Naive B cell (primary cell): ENCODE data around the gene SUPT5H. TPM values are rescaled to one million over a fixed set of nuclear protein-coding genes. Genes with fewer than 3 reads are reported as not detected.

Source experiments
- ATAC-seq, 2 donors: fragments of 150-1000 bp; cut with Tn5 transposase; 2 replicates each; pipeline ENCODE4 v1.10.0; 2021; ENCODE audit warnings: low read depth in 2 of 2, mild to moderate bottlenecking in 2 of 2, moderate library complexity in 2 of 2
- DNase-seq: peaks from one replicate; pipeline ENCODE4 v3.0.0; 2022
- H3K27ac Mint-ChIP-seq, 6 donors: one replicate each; pipeline ENCODE4 v1.8.0; 2020 to 2022; ENCODE audit warnings: mild to moderate bottlenecking in 6 of 6, mixed read lengths in 6 of 6, moderate library complexity in 5 of 6, inconsistent platforms in 2 of 6
- H3K27me3 Mint-ChIP-seq, 3 donors: one replicate each; pipeline ENCODE4 v1.8.0; 2021 to 2022; ENCODE audit warnings: mixed read lengths in 3 of 3, mild to moderate bottlenecking in 1 of 3
- H3K36me3 Mint-ChIP-seq, 2 donors: one replicate each; pipeline ENCODE4 v1.8.0; 2020 to 2022; ENCODE audit warnings: mixed read lengths in 2 of 2, inconsistent platforms in 1 of 2, mild to moderate bottlenecking in 1 of 2
- H3K4me1 Mint-ChIP-seq, 3 donors: one replicate each; pipeline ENCODE4 v1.8.0; 2020 to 2022; ENCODE audit warnings: mixed read lengths in 3 of 3, inconsistent platforms in 1 of 3, mild to moderate bottlenecking in 1 of 3, moderate library complexity in 1 of 3
- H3K4me3 Mint-ChIP-seq, 8 donors: one replicate each; pipeline ENCODE4 v1.8.0; 2020 to 2022; ENCODE audit warnings: mild to moderate bottlenecking in 8 of 8, mixed read lengths in 8 of 8, moderate library complexity in 8 of 8, inconsistent platforms in 2 of 8
- H3K9me3 Mint-ChIP-seq, 7 donors: one replicate each; pipeline ENCODE4 v1.8.0; 2020 to 2022; ENCODE audit warnings: mixed read lengths in 7 of 7, mild to moderate bottlenecking in 5 of 7, inconsistent platforms in 2 of 7, moderate library complexity in 1 of 7
- polyA plus RNA-seq, 6 donors: library from polyadenylated mRNA; unstranded; fragments of 300-500 nt; fragmentation: Illumina TruSeq; gene quantifications; one replicate each; pipeline ENCODE4 v1.2.3, GENCODE V29; 2021; ENCODE audit warnings: low read depth in 6 of 6

The SUPT5H gene
- polyA plus RNA-seq, 6 donors from 2014 or later = 48.1 to 119 (median 81.6) TPM

- Mint-ChIP-seq H3K9me3 (peaks cover 0 to 2% (median 1%) of the 10 kb centered on the region in 7 donors), H3K36me3 (peaks cover 13 to 18% of the 10 kb centered on the region in 2 donors), H3K27ac (peak overlapping the region; percentile 98 to 100 (median 100)), H3K27me3 (peaks cover 0 to 7% (median 0%) of the 10 kb centered on the region in 3 donors), H3K4me3 (peak overlapping the region; percentile 83 to 99 (median 96)), H3K4me1 (peaks cover 41 to 68% (median 49%) of the 10 kb centered on the region in 3 donors)
- ATAC-seq (peak; percentile 28 to 31), DNase-seq (peak; percentile 93)
Observed at GRCh38 chr19:39411832-39412099, 33.6 kb upstream of the SUPT5H start.

DNA sequence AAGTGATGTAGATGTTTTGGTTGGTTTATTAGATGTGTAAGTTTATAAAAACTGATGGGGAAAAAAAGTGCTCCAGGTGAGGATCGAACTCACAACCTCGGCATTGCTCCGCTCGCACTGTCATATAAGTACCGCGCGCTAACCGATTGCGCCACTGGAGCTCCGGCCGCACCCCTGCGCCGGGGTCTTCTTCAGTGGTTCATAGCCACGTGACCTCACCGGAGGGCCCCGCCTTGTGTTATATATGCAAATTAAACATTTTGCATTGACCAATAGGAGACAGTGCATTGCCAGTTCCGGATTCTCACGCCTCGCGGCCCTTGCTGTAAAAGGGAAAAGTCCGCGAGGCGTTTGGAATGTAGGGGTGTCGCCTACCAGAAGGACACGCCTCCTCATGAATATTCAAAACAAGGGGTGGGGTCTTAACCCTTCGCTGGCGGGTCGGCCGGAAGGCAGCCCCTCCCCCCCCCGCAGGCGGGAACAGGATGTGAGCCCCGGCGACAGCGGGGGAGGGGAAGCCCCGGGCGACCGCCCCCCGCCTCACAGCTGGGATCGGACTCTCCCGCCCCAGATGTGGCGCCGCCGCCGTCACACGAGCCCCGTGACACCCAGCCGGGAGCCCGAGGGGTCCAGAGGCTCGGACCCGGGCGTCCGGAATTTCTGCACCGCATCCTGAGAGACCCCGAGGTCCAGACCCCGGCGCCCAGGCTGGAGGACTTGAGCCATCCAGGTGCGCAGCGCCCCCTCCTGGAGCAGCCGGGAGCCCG lies 33.1 kb upstream of the SUPT5H start, which contains the start of gene PLEKHG2:
TSS of gene PLEKHG2 (plus strand) at position 570 of the 767 bp plus-strand sequence. CDS start 1,418 bp downstream, outside the sequence.
- peak within 1 kb of the TSS; percentile 83 to 99 (median 96) for H3K4me3 Mint-ChIP-seq
- ATAC-seq (peak; percentile 56 to 58), DNase-seq (peak; percentile 98)
- peaks cover 8 to 18% of the 10 kb centered on the region in 2 donors for H3K36me3 Mint-ChIP-seq
- peaks cover 0 to 2% (median 1%) of the 10 kb centered on the region in 7 donors for H3K9me3 Mint-ChIP-seq
- H3K27ac Mint-ChIP-seq = peak within 1 kb of the TSS; percentile 98 to 100 (median 100)
- H3K4me1 Mint-ChIP-seq = peaks cover 41 to 63% (median 51%) of the 10 kb centered on the region in 3 donors
- peaks cover 0 to 7% (median 0%) of the 10 kb centered on the region in 3 donors for H3K27me3 Mint-ChIP-seq

- Mint-ChIP-seq H3K27ac (peak overlapping the region; percentile 68 to 100 (median 99)), H3K4me1 (peaks cover 43 to 60% (median 54%) of the 10 kb centered on the region in 3 donors), H3K36me3 (peaks cover 7 to 14% of the 10 kb centered on the region in 2 donors), H3K27me3 (peaks cover 0 to 7% (median 0%) of the 10 kb centered on the region in 3 donors), H3K9me3 (peaks cover 0 to 2% (median 1%) of the 10 kb centered on the region in 7 donors), H3K4me3 (peak overlapping the region; percentile 83 to 99 (median 96))
- DNase-seq = no peak
- ATAC-seq = no peak
Observed at GRCh38 chr19:39412867-39413271, 32.5 kb upstream of the SUPT5H start.

DNA sequence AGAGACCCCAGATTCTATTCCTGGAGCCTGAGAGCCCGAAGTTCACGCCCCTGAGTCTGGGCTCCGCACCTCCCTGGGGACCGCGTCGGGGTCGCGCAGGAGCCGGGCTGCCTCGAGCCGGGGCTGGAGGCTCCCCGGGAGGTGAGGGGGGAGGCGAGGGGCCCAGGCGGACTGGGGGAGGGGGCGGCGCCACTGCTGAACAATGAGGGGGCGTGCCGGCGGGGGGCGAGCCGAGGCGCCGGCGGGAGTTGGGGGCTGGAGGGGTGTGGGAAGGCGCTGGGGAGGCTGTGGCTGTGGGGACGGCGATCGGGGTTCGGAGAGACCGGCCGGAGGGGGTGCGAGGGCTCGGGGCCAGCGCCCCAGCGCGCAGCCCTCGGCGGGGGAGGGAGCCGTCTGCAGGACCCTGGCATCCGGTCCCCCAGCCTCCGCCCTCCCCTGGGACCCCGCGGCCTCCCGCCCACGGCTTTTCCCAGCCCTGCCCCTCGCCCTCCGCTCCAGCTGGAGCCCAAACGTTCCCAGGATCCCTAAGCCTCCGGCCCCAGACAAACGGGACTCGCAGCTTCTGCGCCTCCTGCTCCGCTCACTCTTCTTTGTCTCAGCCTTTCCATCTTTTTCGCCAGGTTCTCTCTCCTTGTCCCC lies 32.0 kb upstream of the SUPT5H start:
- no peak for ATAC-seq
- H3K27ac Mint-ChIP-seq = peak overlapping the region; percentile 85 to 100 (median 98)
- no peak for DNase-seq
- peak overlapping the region; percentile 83 to 99 (median 96) for H3K4me3 Mint-ChIP-seq
- peaks cover 0 to 2% (median 1%) of the 10 kb centered on the region in 7 donors for H3K9me3 Mint-ChIP-seq
- H3K4me1 Mint-ChIP-seq = peaks cover 41 to 54% (median 51%) of the 10 kb centered on the region in 3 donors
- H3K36me3 Mint-ChIP-seq = peaks cover 7 to 8% of the 10 kb centered on the region in 2 donors
- H3K27me3 Mint-ChIP-seq = peaks cover 0 to 7% (median 0%) of the 10 kb centered on the region in 3 donors

GRCh38 chr19:39413911-39414608 lies 31.3 kb upstream of the SUPT5H start:
- H3K4me3 Mint-ChIP-seq = peak overlapping the region; percentile 79 to 98 (median 90)
- DNase-seq = no peak
- ATAC-seq = no peak
- peak overlapping the region; percentile 85 to 98 (median 94) for H3K27ac Mint-ChIP-seq
- H3K4me1 Mint-ChIP-seq = peaks cover 35 to 48% (median 44%) of the 10 kb centered on the region in 3 donors
- peaks cover 0 to 2% (median 0%) of the 10 kb centered on the region in 7 donors for H3K9me3 Mint-ChIP-seq
- H3K27me3 Mint-ChIP-seq = peaks cover 0 to 7% (median 0%) of the 10 kb centered on the region in 3 donors
- peaks cover under 1 to 2% of the 10 kb centered on the region in 2 donors for H3K36me3 Mint-ChIP-seq

GRCh38 chr19:39415111-39416046 lies 30.0 kb upstream of the SUPT5H start:
- no peak for DNase-seq
- Mint-ChIP-seq H3K27ac (peak overlapping the region in 3 of 6 donors; percentile 2 to 98 (median 80)), H3K9me3 (peaks cover 0 to 2% (median 0%) of the 10 kb centered on the region in 7 donors), H3K27me3 (peaks cover 0 to 7% (median 0%) of the 10 kb centered on the region in 3 donors), H3K4me1 (peaks cover 32 to 41% (median 36%) of the 10 kb centered on the region in 3 donors), H3K4me3 (peak overlapping the region in 4 of 8 donors; percentile 60 to 69 (median 64)), H3K36me3 (no peaks in the 10 kb centered on the region)
- ATAC-seq = no peak

DNA sequence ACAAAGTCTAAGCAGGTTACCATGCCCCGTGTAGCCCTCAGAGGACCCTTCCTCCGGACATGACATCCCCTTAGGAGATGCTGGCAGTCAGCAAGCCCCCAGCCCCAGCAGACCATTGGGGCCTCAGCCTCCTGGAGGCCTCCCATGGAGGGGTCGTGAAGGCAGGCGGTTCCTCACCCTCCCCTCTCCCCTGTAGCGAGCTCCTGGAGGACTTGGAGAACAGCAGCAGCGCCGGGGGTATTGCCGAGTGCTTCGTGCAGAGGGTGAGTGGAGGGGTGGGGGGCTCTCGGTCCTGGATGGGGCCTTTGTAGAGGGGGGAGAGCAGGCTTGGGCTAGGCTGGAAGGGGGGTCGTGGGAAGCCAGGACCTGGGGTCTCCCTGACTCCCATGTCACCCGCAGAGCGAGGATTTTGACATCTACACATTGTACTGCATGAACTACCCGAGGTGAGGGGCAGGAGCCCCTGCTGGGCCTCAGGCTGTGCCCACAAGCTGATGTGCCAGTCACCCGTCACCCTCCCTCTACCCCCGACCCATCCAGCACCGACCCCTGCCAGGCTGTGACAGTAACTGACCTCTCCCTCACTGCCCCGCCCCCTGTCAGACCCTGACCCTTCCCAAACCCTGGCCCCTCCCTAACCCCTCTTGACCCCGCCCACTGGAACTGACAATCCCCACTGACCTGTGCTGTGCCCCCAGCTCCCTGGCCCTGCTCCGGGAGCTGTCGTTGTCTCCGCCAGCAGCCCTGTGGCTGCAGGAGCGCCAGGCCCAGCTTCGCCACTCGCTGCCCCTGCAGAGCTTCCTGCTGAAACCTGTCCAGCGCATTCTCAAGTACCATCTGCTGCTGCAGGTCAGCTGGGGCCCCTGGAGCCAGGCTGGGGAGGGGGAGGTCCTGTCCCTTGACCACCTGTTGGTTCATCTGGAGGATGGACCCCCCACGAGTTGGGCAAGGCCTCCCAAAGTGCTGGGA lies 28.9 kb upstream of the SUPT5H start:
- Mint-ChIP-seq H3K27me3 (peaks cover 0 to 7% (median 0%) of the 10 kb centered on the region in 3 donors), H3K9me3 (peaks cover 0 to 2% (median 0%) of the 10 kb centered on the region in 7 donors), H3K4me3 (peak overlapping the region in 2 of 8 donors; percentile 60 to 68), H3K27ac (peak overlapping the region in 3 of 6 donors; percentile 27 to 86 (median 30)), H3K36me3 (no peaks in the 10 kb centered on the region), H3K4me1 (peaks cover 21 to 30% (median 25%) of the 10 kb centered on the region in 3 donors)
- ATAC-seq (no peak), DNase-seq (no peak)

DNA sequence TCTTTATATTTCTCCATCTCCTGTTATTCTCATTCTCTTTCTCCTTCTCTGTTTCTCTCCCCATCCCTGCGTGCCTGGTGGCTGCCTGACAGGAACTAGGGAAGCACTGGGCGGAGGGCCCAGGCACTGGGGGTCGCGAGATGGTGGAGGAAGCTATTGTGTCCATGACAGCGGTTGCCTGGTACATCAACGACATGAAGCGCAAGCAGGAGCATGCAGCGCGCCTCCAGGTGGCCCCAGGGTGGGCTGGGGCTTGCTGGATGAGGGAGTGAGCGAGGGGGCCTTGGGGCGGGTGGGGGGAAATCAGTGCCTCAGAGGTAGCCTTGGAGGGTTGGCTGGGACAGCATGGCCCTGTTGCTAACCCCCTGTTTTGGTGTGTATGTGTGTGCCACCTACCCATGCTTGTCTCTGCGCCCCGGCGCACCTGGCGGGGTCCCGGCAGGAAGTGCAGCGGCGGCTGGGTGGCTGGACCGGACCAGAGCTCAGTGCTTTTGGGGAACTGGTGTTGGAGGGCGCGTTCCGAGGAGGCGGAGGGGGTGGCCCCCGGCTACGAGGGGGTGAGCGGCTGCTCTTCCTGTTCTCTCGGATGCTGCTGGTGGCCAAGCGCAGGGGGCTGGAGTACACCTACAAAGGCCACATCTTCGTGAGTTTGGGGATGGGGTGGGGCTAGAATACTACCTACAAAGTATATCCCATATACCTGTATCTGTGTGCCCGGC lies 27.8 kb upstream of the SUPT5H start:
- Mint-ChIP-seq H3K4me1 (peaks cover 15 to 20% (median 16%) of the 10 kb centered on the region in 3 donors), H3K27me3 (no peaks in the 10 kb centered on the region), H3K36me3 (no peaks in the 10 kb centered on the region), H3K27ac (peak overlapping the region in 4 of 6 donors; percentile 27 to 95 (median 79)), H3K4me3 (peak overlapping the region in 2 of 8 donors; percentile 21 to 66), H3K9me3 (no peaks in the 10 kb centered on the region)
- ATAC-seq (peak; percentile 27 to 35), DNase-seq (no peak)

GRCh38 chr19:39419003-39419402 lies 26.4 kb upstream of the SUPT5H start:
- peaks cover 11 to 18% (median 11%) of the 10 kb centered on the region in 3 donors for H3K4me1 Mint-ChIP-seq
- DNase-seq (no peak), ATAC-seq (no peak)
- H3K4me3 Mint-ChIP-seq = peak overlapping the region in 2 of 8 donors; percentile 36 to 46
- H3K36me3 Mint-ChIP-seq = no peaks in the 10 kb centered on the region
- no peaks in the 10 kb centered on the region for H3K9me3 Mint-ChIP-seq
- H3K27me3 Mint-ChIP-seq = no peaks in the 10 kb centered on the region
- peak overlapping the region in 1 of 6 donors; percentile 66 for H3K27ac Mint-ChIP-seq

- ATAC-seq = no peak
- H3K9me3 Mint-ChIP-seq = no peaks in the 10 kb centered on the region
- peaks cover 5 to 9% (median 7%) of the 10 kb centered on the region in 3 donors for H3K4me1 Mint-ChIP-seq
- no peaks in the 10 kb centered on the region for H3K27me3 Mint-ChIP-seq
- H3K27ac Mint-ChIP-seq = no peak overlapping the region
- no peaks in the 10 kb centered on the region for H3K36me3 Mint-ChIP-seq
- no peak for DNase-seq
- no peak overlapping the region for H3K4me3 Mint-ChIP-seq
Observed at GRCh38 chr19:39420769-39421168, 24.6 kb upstream of the SUPT5H start.

DNA sequence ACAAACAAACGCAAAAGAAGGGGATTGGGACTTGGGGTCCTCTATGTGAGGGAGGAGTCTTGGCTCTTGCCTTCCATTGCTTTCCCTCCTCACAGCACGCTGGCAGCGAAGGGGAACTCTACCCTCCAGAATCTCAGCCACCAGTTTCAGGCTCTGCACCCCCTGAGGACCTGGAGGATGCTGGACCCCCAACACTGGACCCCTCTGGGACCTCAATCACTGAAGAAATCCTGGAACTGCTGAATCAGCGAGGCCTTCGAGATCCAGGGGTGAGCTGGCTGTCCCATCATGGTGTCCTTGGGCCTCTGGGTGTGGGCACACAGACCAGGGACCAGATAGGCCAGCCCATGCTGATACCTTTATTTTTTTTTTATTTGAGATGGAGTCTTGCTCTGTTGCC lies 23.4 kb upstream of the SUPT5H start:
- no peak overlapping the region for H3K4me3 Mint-ChIP-seq
- no peaks in the 10 kb centered on the region for H3K36me3 Mint-ChIP-seq
- H3K27ac Mint-ChIP-seq = no peak overlapping the region
- ATAC-seq = no peak
- no peaks in the 10 kb centered on the region for H3K9me3 Mint-ChIP-seq
- H3K4me1 Mint-ChIP-seq = peaks cover 7 to 13% (median 11%) of the 10 kb centered on the region in 3 donors
- DNase-seq = no peak
- no peaks in the 10 kb centered on the region for H3K27me3 Mint-ChIP-seq
